WTC11 (cell line): ENCODE measurements around the gene ARHGAP4.

ENCODE experiments used
- CREM ChIP-seq: sonication (generic); formaldehyde crosslinking; IDR thresholded peaks from 2 replicates; pipeline ENCODE4 v1.8.1; 2022; ENCODE audit warnings: mild to moderate bottlenecking, missing genetic modification reagents, moderate library complexity
- CTCF ChIP-seq: fragments of 200-600 bp; IDR thresholded peaks from 2 replicates; pipeline ENCODE4 v1.8.0; 2022; ENCODE audit warnings: antibody characterized with exemption
- E2F5 ChIP-seq: sonication (generic); formaldehyde crosslinking; IDR thresholded peaks from 2 replicates; pipeline ENCODE4 v1.8.1; 2022; ENCODE audit warnings: mild to moderate bottlenecking, moderate library complexity, missing genetic modification reagents
- ESRRA ChIP-seq: sonication (generic); formaldehyde crosslinking; IDR thresholded peaks from 2 replicates; pipeline ENCODE4 v1.8.1; 2022; ENCODE audit warnings: mild to moderate bottlenecking, missing genetic modification reagents, borderline replicate concordance
- ETV6 ChIP-seq: sonication (generic); formaldehyde crosslinking; IDR thresholded peaks from 2 replicates; pipeline ENCODE4 v1.8.1; 2022; ENCODE audit warnings: mild to moderate bottlenecking, missing genetic modification reagents
- FOXP1 ChIP-seq: sonication (generic); formaldehyde crosslinking; IDR thresholded peaks from 2 replicates; pipeline ENCODE4 v1.8.0; 2022; ENCODE audit warnings: missing genetic modification reagents, mild to moderate bottlenecking, moderate library complexity, borderline replicate concordance
- NFYB ChIP-seq: sonication (generic); formaldehyde crosslinking; conservative IDR thresholded peaks from 2 replicates; pipeline ENCODE4 v1.8.0; 2022; ENCODE audit warnings: low read depth, missing genetic modification reagents
- NR3C1 ChIP-seq: sonication (generic); formaldehyde crosslinking; conservative IDR thresholded peaks from 2 replicates; pipeline ENCODE4 v1.8.1; 2023; ENCODE audit warnings: low read depth, mild to moderate bottlenecking, missing genetic modification reagents
- SP1 ChIP-seq: sonication (generic); formaldehyde crosslinking; conservative IDR thresholded peaks from 2 replicates; pipeline ENCODE4 v1.8.1; 2022; ENCODE audit warnings: missing genetic modification reagents
- STAT6 ChIP-seq: sonication (generic); formaldehyde crosslinking; conservative IDR thresholded peaks from 2 replicates; pipeline ENCODE4 v1.8.1; 2023; ENCODE audit warnings: mild to moderate bottlenecking, low read depth, missing genetic modification reagents, moderate library complexity
- TCF7 ChIP-seq: sonication (generic); formaldehyde crosslinking; IDR thresholded peaks from 2 replicates; pipeline ENCODE4 v1.8.0; 2022; ENCODE audit warnings: mild to moderate bottlenecking, low read depth, missing genetic modification reagents, moderate library complexity
- USF1 ChIP-seq: sonication (generic); formaldehyde crosslinking; IDR thresholded peaks from 2 replicates; pipeline ENCODE4 v1.8.0; 2022; ENCODE audit warnings: mild to moderate bottlenecking, missing genetic modification reagents
- ZNF138 ChIP-seq: sonication (generic); formaldehyde crosslinking; conservative IDR thresholded peaks from 2 replicates; pipeline ENCODE4 v1.8.1; 2022; ENCODE audit warnings: mild to moderate bottlenecking, moderate library complexity, missing genetic modification reagents

- TF ChIP-seq TCF7 (CRISPR knock-in tag) = no peak
- TF ChIP-seq CTCF = no peak
- TF ChIP-seq E2F5 (CRISPR knock-in tag) = no peak
- no peak for TF ChIP-seq ETV6 (CRISPR knock-in tag)
- TF ChIP-seq NFYB (CRISPR knock-in tag) = no peak
- no peak for TF ChIP-seq ESRRA
- TF ChIP-seq STAT6 (CRISPR knock-in tag) = no peak
- no peak for TF ChIP-seq FOXP1 (CRISPR knock-in tag)
- no peak for TF ChIP-seq USF1
- TF ChIP-seq NR3C1 (CRISPR knock-in tag) = no peak
- no peak for TF ChIP-seq SP1 (CRISPR knock-in tag)
- no peak for TF ChIP-seq ZNF138 (CRISPR knock-in tag)
- TF ChIP-seq CREM (CRISPR knock-in tag) = no peak
Observed at GRCh38 chrX:153967536-153968224, 41.6 kb upstream of the ARHGAP4 start.
